GM12878 (cell line): Measurements from ENCODE around the gene GOLGA2. TPM values are rescaled to one million over a fixed set of nuclear protein-coding genes. Genes with fewer than 3 reads are reported as not detected.

Experiments used
- ATAC-seq: fragments of 200-7000 bp; cut with Tn5 transposase; 3 replicates; pipeline ENCODE4 v1.9.1; 2020; ENCODE audit warnings: mild to moderate bottlenecking, moderate library complexity
- BruUV-seq: library from RNA; stranded (reverse); fragments of 400-500 nt; replicated peaks from 2 replicates; lab custom pipeline; 2021; lab: Mats Ljungman, UMichigan
- CTCF ChIA-PET: fragments of 300-600 bp; sonication (Branson Sonifier 250); formaldehyde crosslinking; extraction: SDS; loops from one replicate; lab custom pipeline; 2021; ENCODE audit warnings: inconsistent platforms; lab: Yijun Ruan, JAX
- POLR2A ChIA-PET: fragments of 350-600 bp; formaldehyde crosslinking; extraction: SDS; loops from one replicate; lab custom pipeline; 2021; ENCODE audit warnings: inconsistent platforms; lab: Charles Lee
- RAD21 ChIA-PET: fragments of 300-600 bp; sonication (Branson Sonifier 250); formaldehyde crosslinking; loops from one replicate; lab custom pipeline; 2023; ENCODE audit warnings: antibody characterized with exemption; ENCODE audit not compliant: unreplicated experiment; lab: Charles Lee
- SMC1A ChIA-PET: fragments of 300-600 bp; sonication (Branson Sonifier 250); formaldehyde crosslinking; loops from one replicate; lab custom pipeline; 2023; ENCODE audit not compliant: unreplicated experiment, uncharacterized antibody; lab: Charles Lee
- DNase-seq: peaks from one replicate; pipeline ENCODE4 v3.0.0-alpha.2; 2011; ENCODE audit warnings: low read depth, low spot score
- FAIRE-seq: peaks from 3 replicates; lab custom pipeline; 2011; peaks lifted over from hg19 to GRCh38; lab: Jason Lieb, UNC
- H2AFZ ChIP-seq: 2 replicates; pipeline ENCODE4 v1.6.0; 2011; ENCODE audit warnings: low read depth, low read length, control low read depth; ENCODE audit not compliant: control insufficient read depth
- H3K27ac ChIP-seq: 2 replicates; pipeline ENCODE4 v1.5.1; 2011; ENCODE audit warnings: control low read depth; ENCODE audit not compliant: control insufficient read depth, insufficient read depth
- H3K27me3 ChIP-seq, 2 experiments: replicated peaks in 1 of 2; 2 replicates each; pipeline versions ENCODE4 v1.6.0 to v1.6.1; 2011; ENCODE audit warnings: low read length in 1 of 2; ENCODE audit not compliant: control insufficient read depth in 2 of 2, insufficient read depth in 2 of 2
- H3K36me3 ChIP-seq, 2 experiments: 2 replicates each; pipeline ENCODE4 v1.5.1; 2011; ENCODE audit warnings: low read length in 1 of 2; ENCODE audit not compliant: control insufficient read depth in 2 of 2, insufficient read depth in 2 of 2
- H3K4me1 ChIP-seq: 2 replicates; pipeline ENCODE4 v1.6.1; 2011; ENCODE audit warnings: mild to moderate bottlenecking, low read length, moderate library complexity, mixed read lengths; ENCODE audit not compliant: control insufficient read depth, insufficient read depth
- H3K4me2 ChIP-seq: 2 replicates; pipeline ENCODE4 v1.6.0; 2011; ENCODE audit warnings: control low read depth; ENCODE audit not compliant: control insufficient read depth, insufficient read depth
- H3K4me3 ChIP-seq: fragments of 200-600 bp; sonication (generic); 2 replicates; pipeline ENCODE4 v1.5.1; 2016
- H3K79me2 ChIP-seq: 2 replicates; pipeline ENCODE4 v1.6.0; 2011; ENCODE audit warnings: low read length; ENCODE audit not compliant: control insufficient read depth, insufficient read depth
- H3K9ac ChIP-seq: 2 replicates; pipeline ENCODE4 v1.8.0; 2011; ENCODE audit warnings: low read length, control low read depth, mixed read lengths; ENCODE audit not compliant: control insufficient read depth, insufficient read depth
- H3K9me3 ChIP-seq: replicated peaks from 3 replicates; pipeline ENCODE4 v1.5.1; 2011; ENCODE audit warnings: mild to moderate bottlenecking, low read length; ENCODE audit not compliant: control insufficient read depth, insufficient read depth
- H4K20me1 ChIP-seq: 2 replicates; pipeline ENCODE4 v1.6.0; 2011; ENCODE audit not compliant: control insufficient read depth, insufficient read depth
- BRCA1 ChIP-seq: IDR thresholded peaks from 2 replicates; pipeline ENCODE4 v1.6.1; 2011; ENCODE audit warnings: low read depth, low read length, improper control_type of control experiment
- CEBPB ChIP-seq, 2 experiments: fragments of 150-350 bp in 1 of 2; IDR thresholded peaks; 2 replicates each; pipeline ENCODE4 v1.6.1; 2012 to 2014; ENCODE audit warnings: low read depth in 2 of 2, low read length in 2 of 2, borderline replicate concordance in 1 of 2, inconsistent platforms in 1 of 2
- WGBS: methylation state at CpG from one replicate; pipeline ENCODE4 v1.1.6; 2016; ENCODE audit warnings: low lambda C conversion rate; ENCODE audit not compliant: insufficient replicate concordance, insufficient coverage; ENCODE audit errors: missing lambda C conversion rate; 5-methylcytosine and 5-hydroxymethylcytosine counted together
- in situ Hi-C: fragments of 300-500 bp; cut with MboI; formaldehyde crosslinking; loops from 9 replicates; pipeline ENCODE4 v1.14.3; 2018; ENCODE audit warnings: mixed read lengths
- intact Hi-C: fragments of 100-400 bp; cut with micrococcal nuclease; formaldehyde crosslinking; loops from one replicate; pipeline ENCODE4 v1.14.2; 2022; ENCODE audit not compliant: unreplicated experiment
- polyA plus RNA-seq, 11 experiments: library from polyadenylated mRNA; depleted of rRNA in 4 of 11; unstranded in 6 of 11; stranded (reverse) in 5 of 11; fragments of >200 nt; fragmentation: Nextera tagmentation in 4 of 11; fragmentation: Illumina TruSeq in 1 of 11; extraction: Ambion mirVana in 4 of 11; extraction: Trizol in 1 of 11; gene quantifications; 1 replicate in 1 of 11; 2 replicates in 10 of 11; pipeline versions ENCODE4 v1.2.1 to v1.2.3, GENCODE V29; 2011 to 2016; ENCODE audit warnings: inconsistent platforms in 2 of 11, missing spikeins in 2 of 11, low read depth in 1 of 11
- total RNA-seq, 4 experiments: library from RNA; depleted of rRNA in 3 of 4; stranded (reverse); fragments of >200 nt in 3 of 4; fragmentation: Illumina TruSeq in 1 of 4; extraction: Trizol in 1 of 4; gene quantifications; 2 replicates each; pipeline versions ENCODE4 v1.2.1 to v1.2.3, GENCODE V29; 2013 to 2021
- TF ChIP-seq, protein P1 (sequence below): IDR thresholded peaks from 2 replicates; pipeline ENCODE4 v1.6.1; 2012; ENCODE audit warnings: improper control_type of control experiment, low read depth, low read length; ENCODE audit not compliant: insufficient replicate concordance

Gene GOLGA2
- total and polyA plus RNA-seq, 10 of the 15 experiments (the other 5 are each of a cell fraction or from before 2014, with no cell fraction given): 5.9 to 32.6 (median 19.7) TPM

DNA sequence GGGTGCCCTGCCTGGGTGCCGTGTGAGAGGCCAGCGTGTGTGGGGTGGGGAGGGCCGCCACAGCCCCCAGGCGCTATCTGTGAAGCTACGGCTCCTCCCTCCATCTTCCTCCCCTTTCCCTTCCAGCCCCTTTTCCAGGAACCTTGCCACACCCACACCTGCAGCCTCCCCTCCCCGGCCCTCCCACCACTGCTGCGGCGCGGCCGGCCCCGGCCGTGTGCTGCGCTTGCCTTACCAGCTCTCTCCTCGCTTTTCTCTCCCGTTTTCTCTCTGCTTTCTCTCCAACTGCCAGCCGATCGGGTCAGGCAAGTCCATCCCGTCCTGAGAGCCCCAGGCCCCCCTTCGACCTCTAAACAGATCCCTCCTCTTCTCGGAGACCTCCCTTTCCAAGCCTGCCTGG lies 21.4 kb downstream of the GOLGA2 start:
- ChIA-PET POLR2A (interaction anchor here (0.9 kb wide), 1 partner anchor 22 kb away, joined by 3 read pairs; the partner anchor contains the start of genes GOLGA2 and SWI5), CTCF (interaction anchor here (1.1 to 1.9 kb wide), 3 partner anchors 18 to 67 kb away, joined by 4 to 11 read pairs (median 5); no protein-coding TSS in a partner anchor), SMC1A (no interaction called here), RAD21 (interaction anchor here (1.3 kb wide), 1 partner anchor 87 kb away, joined by 5 read pairs; no protein-coding TSS in a partner anchor)
- no peaks in the 10 kb centered on the region for H4K20me1 ChIP-seq
- WGBS: 70% methylated on average over 6 of the region's 20 CpGs
- no TSS peak for BruUV-seq
- intact Hi-C loops (no loop called here), in situ Hi-C loops (no loop called here)
- no peak for TF ChIP-seq BRCA1
- TF ChIP-seq CEBPB (IDR thresholded peaks at IDR 0.05; ENCODE audit: borderline replicate concordance in 1 of 2, low read depth in 2 of 2, low read length in 2 of 2): no peak
- TF ChIP-seq, protein P1, sequence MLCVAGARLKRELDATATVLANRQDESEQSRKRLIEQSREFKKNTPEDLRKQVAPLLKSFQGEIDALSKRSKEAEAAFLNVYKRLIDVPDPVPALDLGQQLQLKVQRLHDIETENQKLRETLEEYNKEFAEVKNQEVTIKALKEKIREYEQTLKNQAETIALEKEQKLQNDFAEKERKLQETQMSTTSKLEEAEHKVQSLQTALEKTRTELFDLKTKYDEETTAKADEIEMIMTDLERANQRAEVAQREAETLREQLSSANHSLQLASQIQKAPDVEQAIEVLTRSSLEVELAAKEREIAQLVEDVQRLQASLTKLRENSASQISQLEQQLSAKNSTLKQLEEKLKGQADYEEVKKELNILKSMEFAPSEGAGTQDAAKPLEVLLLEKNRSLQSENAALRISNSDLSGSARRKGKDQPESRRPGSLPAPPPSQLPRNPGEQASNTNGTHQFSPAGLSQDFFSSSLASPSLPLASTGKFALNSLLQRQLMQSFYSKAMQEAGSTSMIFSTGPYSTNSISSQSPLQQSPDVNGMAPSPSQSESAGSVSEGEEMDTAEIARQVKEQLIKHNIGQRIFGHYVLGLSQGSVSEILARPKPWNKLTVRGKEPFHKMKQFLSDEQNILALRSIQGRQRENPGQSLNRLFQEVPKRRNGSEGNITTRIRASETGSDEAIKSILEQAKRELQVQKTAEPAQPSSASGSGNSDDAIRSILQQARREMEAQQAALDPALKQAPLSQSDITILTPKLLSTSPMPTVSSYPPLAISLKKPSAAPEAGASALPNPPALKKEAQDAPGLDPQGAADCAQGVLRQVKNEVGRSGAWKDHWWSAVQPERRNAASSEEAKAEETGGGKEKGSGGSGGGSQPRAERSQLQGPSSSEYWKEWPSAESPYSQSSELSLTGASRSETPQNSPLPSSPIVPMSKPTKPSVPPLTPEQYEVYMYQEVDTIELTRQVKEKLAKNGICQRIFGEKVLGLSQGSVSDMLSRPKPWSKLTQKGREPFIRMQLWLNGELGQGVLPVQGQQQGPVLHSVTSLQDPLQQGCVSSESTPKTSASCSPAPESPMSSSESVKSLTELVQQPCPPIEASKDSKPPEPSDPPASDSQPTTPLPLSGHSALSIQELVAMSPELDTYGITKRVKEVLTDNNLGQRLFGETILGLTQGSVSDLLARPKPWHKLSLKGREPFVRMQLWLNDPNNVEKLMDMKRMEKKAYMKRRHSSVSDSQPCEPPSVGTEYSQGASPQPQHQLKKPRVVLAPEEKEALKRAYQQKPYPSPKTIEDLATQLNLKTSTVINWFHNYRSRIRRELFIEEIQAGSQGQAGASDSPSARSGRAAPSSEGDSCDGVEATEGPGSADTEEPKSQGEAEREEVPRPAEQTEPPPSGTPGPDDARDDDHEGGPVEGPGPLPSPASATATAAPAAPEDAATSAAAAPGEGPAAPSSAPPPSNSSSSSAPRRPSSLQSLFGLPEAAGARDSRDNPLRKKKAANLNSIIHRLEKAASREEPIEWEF: no peak
- no peak for ATAC-seq
- H3K79me2 ChIP-seq: no peaks in the 10 kb centered on the region
- H2AFZ ChIP-seq: no peak overlapping the region
- H3K27me3 ChIP-seq: peaks cover 0 to 3% of the 10 kb centered on the region in 2 experiments; a peak in 2 of 4 replicates
- no peaks in the 10 kb centered on the region for H3K4me1 ChIP-seq
- no peak overlapping the region for H3K9ac ChIP-seq
- H3K4me3 ChIP-seq: no peak overlapping the region
- H3K4me2 ChIP-seq: no peak overlapping the region
- H3K27ac ChIP-seq: no peak overlapping the region
- FAIRE-seq: no peak
- no peak for DNase-seq
- H3K36me3 ChIP-seq: peaks cover 3 to 8% of the 10 kb centered on the region in 2 experiments; a peak in 3 of 4 replicates
- H3K9me3 ChIP-seq: no peaks in the 10 kb centered on the region
